GM23338 (cell line): ENCODE results near the gene PTPN22. TPM values are rescaled to one million over a fixed set of nuclear protein-coding genes. Genes with fewer than 3 reads are reported as not detected.
A peak's percentile ranks its signal among the peaks of the same experiment; 100 is the strongest.

Source experiments
- ATAC-seq: fragments of 200-7000 bp; cut with Tn5 transposase; 3 replicates; pipeline ENCODE4 v1.9.1; 2020
- DNase-seq: peaks from one replicate; pipeline ENCODE4 v3.0.0-alpha.2; 2015; ENCODE audit warnings: low spot score
- H2AFZ ChIP-seq: fragments of 200-600 bp; sonication (generic); 2 replicates; pipeline ENCODE4 v1.8.0; 2016; ENCODE audit warnings: antibody characterized with exemption, mild to moderate bottlenecking, moderate library complexity
- H3F3A ChIP-seq: fragments of 200-600 bp; sonication (generic); replicated peaks from 2 replicates; pipeline ENCODE4 v1.8.0; 2017; ENCODE audit warnings: antibody characterized with exemption, mixed run types, low read depth
- H3K27ac ChIP-seq: fragments of 200-600 bp; sonication (generic); 2 replicates; pipeline ENCODE4 v1.6.1; 2016; ENCODE audit warnings: low read depth
- H3K27me3 ChIP-seq: fragments of 200-600 bp; sonication (generic); 2 replicates; pipeline ENCODE4 v1.8.0; 2016; ENCODE audit warnings: mild to moderate bottlenecking, mixed run types, moderate library complexity; ENCODE audit not compliant: insufficient read depth
- H3K36me3 ChIP-seq: fragments of 200-600 bp; sonication (generic); 2 replicates; pipeline ENCODE4 v1.8.0; 2016; ENCODE audit warnings: mild to moderate bottlenecking; ENCODE audit not compliant: insufficient read depth
- H3K4me1 ChIP-seq: fragments of 200-600 bp; sonication (generic); 2 replicates; pipeline ENCODE4 v1.8.0; 2016; ENCODE audit warnings: mild to moderate bottlenecking, moderate library complexity; ENCODE audit not compliant: insufficient read depth
- H3K4me2 ChIP-seq: fragments of 200-600 bp; sonication (generic); 2 replicates; pipeline ENCODE4 v1.7.1; 2017; ENCODE audit warnings: mixed run types
- H3K4me3 ChIP-seq: fragments of 200-600 bp; sonication (generic); 2 replicates; pipeline ENCODE4 v1.6.1; 2016; ENCODE audit warnings: mixed run types
- H3K79me2 ChIP-seq: fragments of 200-600 bp; sonication (generic); replicated peaks from 2 replicates; pipeline ENCODE4 v1.8.0; 2017; ENCODE audit warnings: mild to moderate bottlenecking; ENCODE audit not compliant: insufficient read depth
- H3K9me2 ChIP-seq: fragments of 200-600 bp; sonication (generic); 2 replicates; pipeline ENCODE4 v1.8.0; 2017; ENCODE audit not compliant: insufficient read depth
- H4K20me1 ChIP-seq: fragments of 200-600 bp; sonication (generic); replicated peaks from 2 replicates; pipeline ENCODE4 v1.8.0; 2017; ENCODE audit warnings: mild to moderate bottlenecking; ENCODE audit not compliant: insufficient read depth
- H3K27ac Mint-ChIP-seq: 2 replicates; pipeline ENCODE4 v1.8.0; 2020; ENCODE audit warnings: inconsistent platforms, mild to moderate bottlenecking, moderate library complexity, mixed read lengths
- H3K27me3 Mint-ChIP-seq: 3 replicates; pipeline ENCODE4 v1.8.0; 2022; ENCODE audit warnings: low read depth, mild to moderate bottlenecking, moderate library complexity, mixed read lengths, inconsistent platforms; ENCODE audit not compliant: insufficient read depth, poor library complexity
- H3K36me3 Mint-ChIP-seq: 3 replicates; pipeline ENCODE4 v1.8.0; 2021; ENCODE audit warnings: low read depth, mild to moderate bottlenecking, inconsistent platforms, moderate library complexity, mixed read lengths
- H3K4me1 Mint-ChIP-seq: 3 replicates; pipeline ENCODE4 v1.8.0; 2020; ENCODE audit warnings: mild to moderate bottlenecking, inconsistent platforms, mixed read lengths
- H3K4me3 Mint-ChIP-seq: 3 replicates; pipeline ENCODE4 v1.8.0; 2021; ENCODE audit warnings: moderate library complexity, mild to moderate bottlenecking, inconsistent platforms, mixed read lengths
- H3K9me3 Mint-ChIP-seq: 3 replicates; pipeline ENCODE4 v1.8.0; 2020; ENCODE audit warnings: moderate library complexity, mild to moderate bottlenecking, inconsistent platforms, mixed read lengths
- CREB1 ChIP-seq: fragments of 250-450 bp; sonication (Bioruptor Pico); IDR thresholded peaks from 2 replicates; pipeline ENCODE4 v1.5.0; 2020; ENCODE audit warnings: low read depth, mild to moderate bottlenecking, moderate library complexity
- EZH2 ChIP-seq: fragments of 200-600 bp; sonication (generic); IDR thresholded peaks from one replicate; pipeline ENCODE4 v1.8.0; 2017; ENCODE audit warnings: antibody characterized with exemption, mild to moderate bottlenecking, low read depth; ENCODE audit not compliant: unreplicated experiment
- EZH2phosphoT487 ChIP-seq: fragments of 200-600 bp; sonication (generic); IDR thresholded peaks from one replicate; pipeline ENCODE4 v1.8.1; 2018; ENCODE audit warnings: antibody characterized with exemption; ENCODE audit not compliant: unreplicated experiment
- JUNB ChIP-seq: IDR thresholded peaks from one replicate; pipeline ENCODE4 v1.6.1; 2016; ENCODE audit warnings: antibody characterized with exemption; ENCODE audit not compliant: unreplicated experiment
- NANOG ChIP-seq: IDR thresholded peaks from 2 replicates; pipeline ENCODE4 v1.6.1; 2016; ENCODE audit warnings: antibody characterized with exemption, borderline replicate concordance
- POLR2AphosphoS5 ChIP-seq: IDR thresholded peaks from 2 replicates; pipeline ENCODE4 v1.6.1; 2016; ENCODE audit warnings: antibody characterized with exemption, low read depth
- STAT1 ChIP-seq: IDR thresholded peaks from one replicate; pipeline ENCODE4 v1.6.1; 2016; ENCODE audit warnings: antibody characterized with exemption; ENCODE audit not compliant: unreplicated experiment
- ZNF114 ChIP-seq: fragments of 250-450 bp; sonication (Bioruptor Pico); IDR thresholded peaks from 2 replicates; pipeline ENCODE4 v1.5.0; 2020; ENCODE audit warnings: mild to moderate bottlenecking, moderate library complexity
- ZNF331 ChIP-seq: fragments of 250-450 bp; sonication (Bioruptor Pico); IDR thresholded peaks from 2 replicates; pipeline ENCODE4 v1.5.0; 2020; ENCODE audit warnings: low read depth, mild to moderate bottlenecking, moderate library complexity
- polyA plus RNA-seq: library from polyadenylated mRNA; unstranded; fragments of >200 nt; fragmentation: Nextera tagmentation; extraction: Ambion mirVana; gene quantifications from 2 replicates; pipeline ENCODE4 v1.2.1, GENCODE V29; 2016
- total RNA-seq: library from RNA; depleted of rRNA; stranded (reverse); fragments of >200 nt; shearing (Covaris generic); gene quantifications from 2 replicates; pipeline ENCODE4 v1.2.3, GENCODE V29; 2014
- TF ChIP-seq, protein P1 (sequence below): fragments of 250-450 bp; sonication (Bioruptor Pico); IDR thresholded peaks from 2 replicates; pipeline ENCODE4 v1.5.0; 2020; ENCODE audit warnings: mild to moderate bottlenecking, moderate library complexity
- TF ChIP-seq, protein P2 (sequence below): IDR thresholded peaks from one replicate; pipeline ENCODE4 v1.6.1; 2018; ENCODE audit warnings: antibody characterized with exemption; ENCODE audit not compliant: unreplicated experiment
- TF ChIP-seq, protein P3 (sequence below): IDR thresholded peaks from 2 replicates; pipeline ENCODE4 v1.6.1; 2016; ENCODE audit warnings: antibody characterized with exemption
- TF ChIP-seq, protein P4 (sequence below), 2 experiments: fragments of 200-600 bp in 1 of 2; sonication (generic) in 1 of 2; conservative IDR thresholded peaks; 2 replicates each; pipeline versions ENCODE4 v1.5.1 to v1.6.1; 2016 to 2017; ENCODE audit warnings: antibody characterized with exemption in 2 of 2, low read depth in 2 of 2, mild to moderate bottlenecking in 2 of 2, moderate library complexity in 1 of 2

Gene PTPN22
- total and polyA plus RNA-seq, 2 experiments from 2014 or later = 0.08 TPM; not detected in 1

DNA sequence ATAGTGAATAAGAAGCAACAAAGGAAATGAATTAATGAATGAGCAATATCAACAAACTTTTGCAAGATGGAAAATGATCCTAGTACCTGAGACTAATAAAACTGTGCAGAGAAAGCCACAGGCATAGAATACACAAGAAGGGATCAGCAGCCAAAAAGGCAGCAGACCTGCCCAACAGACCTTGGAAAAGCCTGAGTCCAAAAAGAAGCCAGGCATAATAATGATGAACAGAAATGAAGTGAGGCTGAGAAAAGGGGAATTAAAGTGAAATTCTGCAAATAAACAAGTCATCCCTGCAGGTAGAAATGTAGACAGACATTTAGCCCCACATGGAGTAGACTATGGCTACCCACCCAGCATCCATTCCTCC, 101.9 kb downstream of the PTPN22 start:
- H3K79me2 ChIP-seq = no peaks in the 10 kb centered on the region
- H3K4me1 ChIP-seq = peaks cover 28% of the 10 kb centered on the region
- H3K36me3 ChIP-seq = peaks cover 6% of the 10 kb centered on the region; the same call in 1 of the 2 replicates
- no peak overlapping the region for H3K4me3 ChIP-seq
- no peaks in the 10 kb centered on the region for H3F3A ChIP-seq
- no peak overlapping the region for H2AFZ ChIP-seq
- H3K4me3 Mint-ChIP-seq = no peak overlapping the region
- no peaks in the 10 kb centered on the region for H4K20me1 ChIP-seq
- H3K4me2 ChIP-seq = peak overlapping the region; percentile 12
- peaks cover 21% of the 10 kb centered on the region for H3K36me3 Mint-ChIP-seq
- no peak overlapping the region for H3K27ac Mint-ChIP-seq
- H3K9me2 ChIP-seq = no peaks in the 10 kb centered on the region
- no peaks in the 10 kb centered on the region for H3K27me3 ChIP-seq
- TF ChIP-seq, protein P1, sequence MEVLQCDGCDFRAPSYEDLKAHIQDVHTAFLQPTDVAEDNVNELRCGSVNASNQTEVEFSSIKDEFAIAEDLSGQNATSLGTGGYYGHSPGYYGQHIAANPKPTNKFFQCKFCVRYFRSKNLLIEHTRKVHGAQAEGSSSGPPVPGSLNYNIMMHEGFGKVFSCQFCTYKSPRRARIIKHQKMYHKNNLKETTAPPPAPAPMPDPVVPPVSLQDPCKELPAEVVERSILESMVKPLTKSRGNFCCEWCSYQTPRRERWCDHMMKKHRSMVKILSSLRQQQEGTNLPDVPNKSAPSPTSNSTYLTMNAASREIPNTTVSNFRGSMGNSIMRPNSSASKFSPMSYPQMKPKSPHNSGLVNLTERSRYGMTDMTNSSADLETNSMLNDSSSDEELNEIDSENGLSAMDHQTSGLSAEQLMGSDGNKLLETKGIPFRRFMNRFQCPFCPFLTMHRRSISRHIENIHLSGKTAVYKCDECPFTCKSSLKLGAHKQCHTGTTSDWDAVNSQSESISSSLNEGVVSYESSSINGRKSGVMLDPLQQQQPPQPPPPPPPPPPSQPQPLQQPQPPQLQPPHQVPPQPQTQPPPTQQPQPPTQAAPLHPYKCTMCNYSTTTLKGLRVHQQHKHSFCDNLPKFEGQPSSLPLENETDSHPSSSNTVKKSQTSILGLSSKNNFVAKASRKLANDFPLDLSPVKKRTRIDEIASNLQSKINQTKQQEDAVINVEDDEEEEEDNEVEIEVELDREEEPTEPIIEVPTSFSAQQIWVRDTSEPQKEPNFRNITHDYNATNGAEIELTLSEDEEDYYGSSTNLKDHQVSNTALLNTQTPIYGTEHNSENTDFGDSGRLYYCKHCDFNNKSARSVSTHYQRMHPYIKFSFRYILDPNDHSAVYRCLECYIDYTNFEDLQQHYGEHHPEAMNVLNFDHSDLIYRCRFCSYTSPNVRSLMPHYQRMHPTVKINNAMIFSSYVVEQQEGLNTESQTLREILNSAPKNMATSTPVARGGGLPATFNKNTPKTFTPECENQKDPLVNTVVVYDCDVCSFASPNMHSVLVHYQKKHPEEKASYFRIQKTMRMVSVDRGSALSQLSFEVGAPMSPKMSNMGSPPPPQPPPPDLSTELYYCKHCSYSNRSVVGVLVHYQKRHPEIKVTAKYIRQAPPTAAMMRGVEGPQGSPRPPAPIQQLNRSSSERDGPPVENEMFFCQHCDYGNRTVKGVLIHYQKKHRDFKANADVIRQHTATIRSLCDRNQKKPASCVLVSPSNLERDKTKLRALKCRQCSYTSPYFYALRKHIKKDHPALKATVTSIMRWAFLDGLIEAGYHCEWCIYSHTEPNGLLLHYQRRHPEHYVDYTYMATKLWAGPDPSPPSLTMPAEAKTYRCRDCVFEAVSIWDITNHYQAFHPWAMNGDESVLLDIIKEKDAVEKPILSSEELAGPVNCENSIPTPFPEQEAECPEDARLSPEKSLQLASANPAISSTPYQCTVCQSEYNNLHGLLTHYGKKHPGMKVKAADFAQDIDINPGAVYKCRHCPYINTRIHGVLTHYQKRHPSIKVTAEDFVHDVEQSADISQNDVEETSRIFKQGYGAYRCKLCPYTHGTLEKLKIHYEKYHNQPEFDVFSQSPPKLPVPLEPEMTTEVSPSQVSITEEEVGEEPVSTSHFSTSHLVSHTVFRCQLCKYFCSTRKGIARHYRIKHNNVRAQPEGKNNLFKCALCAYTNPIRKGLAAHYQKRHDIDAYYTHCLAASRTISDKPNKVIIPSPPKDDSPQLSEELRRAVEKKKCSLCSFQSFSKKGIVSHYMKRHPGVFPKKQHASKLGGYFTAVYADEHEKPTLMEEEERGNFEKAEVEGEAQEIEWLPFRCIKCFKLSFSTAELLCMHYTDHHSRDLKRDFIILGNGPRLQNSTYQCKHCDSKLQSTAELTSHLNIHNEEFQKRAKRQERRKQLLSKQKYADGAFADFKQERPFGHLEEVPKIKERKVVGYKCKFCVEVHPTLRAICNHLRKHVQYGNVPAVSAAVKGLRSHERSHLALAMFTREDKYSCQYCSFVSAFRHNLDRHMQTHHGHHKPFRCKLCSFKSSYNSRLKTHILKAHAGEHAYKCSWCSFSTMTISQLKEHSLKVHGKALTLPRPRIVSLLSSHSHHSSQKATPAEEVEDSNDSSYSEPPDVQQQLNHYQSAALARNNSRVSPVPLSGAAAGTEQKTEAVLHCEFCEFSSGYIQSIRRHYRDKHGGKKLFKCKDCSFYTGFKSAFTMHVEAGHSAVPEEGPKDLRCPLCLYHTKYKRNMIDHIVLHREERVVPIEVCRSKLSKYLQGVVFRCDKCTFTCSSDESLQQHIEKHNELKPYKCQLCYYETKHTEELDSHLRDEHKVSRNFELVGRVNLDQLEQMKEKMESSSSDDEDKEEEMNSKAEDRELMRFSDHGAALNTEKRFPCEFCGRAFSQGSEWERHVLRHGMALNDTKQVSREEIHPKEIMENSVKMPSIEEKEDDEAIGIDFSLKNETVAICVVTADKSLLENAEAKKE (CRISPR knock-in tag) = no peak
- TF ChIP-seq ZNF331 = no peak
- no peak for TF ChIP-seq NANOG
- TF ChIP-seq, protein P2, sequence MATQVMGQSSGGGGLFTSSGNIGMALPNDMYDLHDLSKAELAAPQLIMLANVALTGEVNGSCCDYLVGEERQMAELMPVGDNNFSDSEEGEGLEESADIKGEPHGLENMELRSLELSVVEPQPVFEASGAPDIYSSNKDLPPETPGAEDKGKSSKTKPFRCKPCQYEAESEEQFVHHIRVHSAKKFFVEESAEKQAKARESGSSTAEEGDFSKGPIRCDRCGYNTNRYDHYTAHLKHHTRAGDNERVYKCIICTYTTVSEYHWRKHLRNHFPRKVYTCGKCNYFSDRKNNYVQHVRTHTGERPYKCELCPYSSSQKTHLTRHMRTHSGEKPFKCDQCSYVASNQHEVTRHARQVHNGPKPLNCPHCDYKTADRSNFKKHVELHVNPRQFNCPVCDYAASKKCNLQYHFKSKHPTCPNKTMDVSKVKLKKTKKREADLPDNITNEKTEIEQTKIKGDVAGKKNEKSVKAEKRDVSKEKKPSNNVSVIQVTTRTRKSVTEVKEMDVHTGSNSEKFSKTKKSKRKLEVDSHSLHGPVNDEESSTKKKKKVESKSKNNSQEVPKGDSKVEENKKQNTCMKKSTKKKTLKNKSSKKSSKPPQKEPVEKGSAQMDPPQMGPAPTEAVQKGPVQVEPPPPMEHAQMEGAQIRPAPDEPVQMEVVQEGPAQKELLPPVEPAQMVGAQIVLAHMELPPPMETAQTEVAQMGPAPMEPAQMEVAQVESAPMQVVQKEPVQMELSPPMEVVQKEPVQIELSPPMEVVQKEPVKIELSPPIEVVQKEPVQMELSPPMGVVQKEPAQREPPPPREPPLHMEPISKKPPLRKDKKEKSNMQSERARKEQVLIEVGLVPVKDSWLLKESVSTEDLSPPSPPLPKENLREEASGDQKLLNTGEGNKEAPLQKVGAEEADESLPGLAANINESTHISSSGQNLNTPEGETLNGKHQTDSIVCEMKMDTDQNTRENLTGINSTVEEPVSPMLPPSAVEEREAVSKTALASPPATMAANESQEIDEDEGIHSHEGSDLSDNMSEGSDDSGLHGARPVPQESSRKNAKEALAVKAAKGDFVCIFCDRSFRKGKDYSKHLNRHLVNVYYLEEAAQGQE = no peak
- TF ChIP-seq, protein P3, sequence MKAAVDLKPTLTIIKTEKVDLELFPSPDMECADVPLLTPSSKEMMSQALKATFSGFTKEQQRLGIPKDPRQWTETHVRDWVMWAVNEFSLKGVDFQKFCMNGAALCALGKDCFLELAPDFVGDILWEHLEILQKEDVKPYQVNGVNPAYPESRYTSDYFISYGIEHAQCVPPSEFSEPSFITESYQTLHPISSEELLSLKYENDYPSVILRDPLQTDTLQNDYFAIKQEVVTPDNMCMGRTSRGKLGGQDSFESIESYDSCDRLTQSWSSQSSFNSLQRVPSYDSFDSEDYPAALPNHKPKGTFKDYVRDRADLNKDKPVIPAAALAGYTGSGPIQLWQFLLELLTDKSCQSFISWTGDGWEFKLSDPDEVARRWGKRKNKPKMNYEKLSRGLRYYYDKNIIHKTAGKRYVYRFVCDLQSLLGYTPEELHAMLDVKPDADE = no peak
- TF ChIP-seq JUNB = no peak
- no peak for TF ChIP-seq POLR2AphosphoS5
- TF ChIP-seq EZH2 = no peak
- TF ChIP-seq, protein P4, sequence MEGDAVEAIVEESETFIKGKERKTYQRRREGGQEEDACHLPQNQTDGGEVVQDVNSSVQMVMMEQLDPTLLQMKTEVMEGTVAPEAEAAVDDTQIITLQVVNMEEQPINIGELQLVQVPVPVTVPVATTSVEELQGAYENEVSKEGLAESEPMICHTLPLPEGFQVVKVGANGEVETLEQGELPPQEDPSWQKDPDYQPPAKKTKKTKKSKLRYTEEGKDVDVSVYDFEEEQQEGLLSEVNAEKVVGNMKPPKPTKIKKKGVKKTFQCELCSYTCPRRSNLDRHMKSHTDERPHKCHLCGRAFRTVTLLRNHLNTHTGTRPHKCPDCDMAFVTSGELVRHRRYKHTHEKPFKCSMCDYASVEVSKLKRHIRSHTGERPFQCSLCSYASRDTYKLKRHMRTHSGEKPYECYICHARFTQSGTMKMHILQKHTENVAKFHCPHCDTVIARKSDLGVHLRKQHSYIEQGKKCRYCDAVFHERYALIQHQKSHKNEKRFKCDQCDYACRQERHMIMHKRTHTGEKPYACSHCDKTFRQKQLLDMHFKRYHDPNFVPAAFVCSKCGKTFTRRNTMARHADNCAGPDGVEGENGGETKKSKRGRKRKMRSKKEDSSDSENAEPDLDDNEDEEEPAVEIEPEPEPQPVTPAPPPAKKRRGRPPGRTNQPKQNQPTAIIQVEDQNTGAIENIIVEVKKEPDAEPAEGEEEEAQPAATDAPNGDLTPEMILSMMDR (conservative IDR thresholded peaks at IDR 0.05; ENCODE audit: low read depth in 2 of 2) = no peak
- TF ChIP-seq STAT1 = no peak
- no peak for TF ChIP-seq CREB1 (CRISPR knock-in tag)
- no peak for TF ChIP-seq EZH2phosphoT487
- no peak for TF ChIP-seq ZNF114 (CRISPR knock-in tag)
- no peak for ATAC-seq
- no peak for DNase-seq
- no peaks in the 10 kb centered on the region for H3K9me3 Mint-ChIP-seq
- no peak overlapping the region; the same call in 1 of the 2 replicates for H3K27ac ChIP-seq
- H3K4me1 Mint-ChIP-seq = peaks cover 34% of the 10 kb centered on the region
- no peaks in the 10 kb centered on the region for H3K27me3 Mint-ChIP-seq
